CD4-positive, alpha-beta T cell (primary cell): ENCODE results near the gene SLC25A29. TPM values are rescaled to one million over a fixed set of nuclear protein-coding genes. Genes with fewer than 3 reads are reported as not detected.

Source experiments
- ATAC-seq: fragments of 200-7000 bp; cut with Tn5 transposase; one replicate; pipeline ENCODE4 v1.10.0; 2022; ENCODE audit warnings: mild to moderate bottlenecking; ENCODE audit not compliant: poor library complexity
- CTCF ChIA-PET: fragments of 350-600 bp; sonication (Branson Sonifier 250); formaldehyde crosslinking; loops from one replicate; lab custom pipeline; 2021; ENCODE audit warnings: antibody characterized with exemption, inconsistent platforms; lab: Charles Lee
- POLR2A ChIA-PET: fragments of 350-600 bp; sonication (Branson Sonifier 250); formaldehyde crosslinking; loops from one replicate; lab custom pipeline; 2021; ENCODE audit warnings: antibody characterized with exemption, inconsistent platforms; lab: Charles Lee
- DNase-seq, 14 experiments: peaks; one replicate each; pipeline ENCODE4 v3.0.0-alpha.2; 2013 to 2020; ENCODE audit warnings: mixed read lengths in 2 of 14
- H3K27ac ChIP-seq, 2 donors: one replicate each; pipeline versions ENCODE4 v1.5.1 to v1.7.0; 2013; ENCODE audit warnings: low read length in 2 of 2, low read depth in 1 of 2, mild to moderate bottlenecking in 1 of 2
- H3K27me3 ChIP-seq, 2 experiments: 1 replicate in 1 of 2; 2 replicates in 1 of 2; pipeline versions ENCODE4 v1.6.1 to v1.7.0; 2013; ENCODE audit warnings: low read length in 2 of 2, control low read depth in 1 of 2, mild to moderate bottlenecking in 1 of 2, moderate library complexity in 1 of 2; ENCODE audit not compliant: insufficient read depth in 2 of 2, control insufficient read depth in 1 of 2
- H3K36me3 ChIP-seq: one replicate; pipeline ENCODE4 v1.6.1; 2013; ENCODE audit warnings: low read length, control low read depth; ENCODE audit not compliant: insufficient read depth
- H3K4me1 ChIP-seq: one replicate; pipeline ENCODE4 v1.6.1; 2013; ENCODE audit warnings: low read length, control low read depth; ENCODE audit not compliant: insufficient read depth
- H3K4me3 ChIP-seq: one replicate; pipeline ENCODE4 v1.5.1; 2013; ENCODE audit warnings: mild to moderate bottlenecking, low read length, moderate library complexity
- H3K9me3 ChIP-seq, 2 experiments: 1 replicate in 1 of 2; 2 replicates in 1 of 2; pipeline versions ENCODE4 v1.6.1 to v1.7.0; 2013; ENCODE audit warnings: low read length in 2 of 2, mild to moderate bottlenecking in 2 of 2, control low read depth in 1 of 2, moderate library complexity in 1 of 2; ENCODE audit not compliant: control insufficient read depth in 1 of 2, insufficient read depth in 1 of 2
- H3K27ac Mint-ChIP-seq: one replicate; pipeline ENCODE4 v1.8.0; 2020; ENCODE audit warnings: mixed read lengths
- H3K27me3 Mint-ChIP-seq: one replicate; pipeline ENCODE4 v1.8.0; 2021; ENCODE audit warnings: mixed read lengths
- H3K36me3 Mint-ChIP-seq: one replicate; pipeline ENCODE4 v1.8.0; 2021; ENCODE audit warnings: low read depth, mixed read lengths
- H3K4me1 Mint-ChIP-seq: one replicate; pipeline ENCODE4 v1.8.0; 2021; ENCODE audit warnings: low read depth, mixed read lengths
- H3K4me3 Mint-ChIP-seq: one replicate; pipeline ENCODE4 v1.8.0; 2020; ENCODE audit warnings: mild to moderate bottlenecking, mixed read lengths
- H3K9me3 Mint-ChIP-seq: one replicate; pipeline ENCODE4 v1.8.0; 2020; ENCODE audit warnings: mixed read lengths
- CTCF ChIP-seq: fragments of 200-600 bp; IDR thresholded peaks from one replicate; pipeline ENCODE4 v1.8.0; 2022; ENCODE audit warnings: antibody characterized with exemption, mild to moderate bottlenecking
- intact Hi-C, 2 experiments: fragments of 100-400 bp; cut with DNase I in 1 of 2; cut with micrococcal nuclease in 1 of 2; formaldehyde crosslinking; loops; one replicate each; pipeline versions ENCODE4 v1.15.1 to v1.9.0; 2023 to 2025; cut with DNase I, micrococcal nuclease
- total RNA-seq, 174 experiments: library from RNA in 2 of 174; stranded (reverse) in 2 of 174; gene quantifications; one replicate each; pipeline ENCODE4 v1.2.3 and lab custom pipeline; 2021 to 2026

SLC25A29 gene
- total RNA-seq, 2 experiments from 2014 or later, result 2.5 TPM

- POLR2A ChIA-PET, result no interaction called here
- Mint-ChIP-seq H3K4me3 (peak overlapping the region; percentile 79), H3K36me3 (no peaks in the 10 kb centered on the region), H3K9me3 (no peaks in the 10 kb centered on the region), H3K27ac (no peak overlapping the region), H3K27me3 (no peaks in the 10 kb centered on the region), H3K4me1 (peaks cover 4% of the 10 kb centered on the region)
- H3K27me3 ChIP-seq, result no peaks in the 10 kb centered on the region
- H3K9me3 ChIP-seq, result no peaks in the 10 kb centered on the region
- CTCF ChIA-PET, result interaction anchor here (0.7 to 1.3 kb wide), 3 partner anchors 15 to 60 kb away, joined by 3 read pairs; no protein-coding TSS in a partner anchor
- DNase-seq (peak; percentile 49 to 84 (median 66)), ATAC-seq (peak; percentile 98)
- peaks cover 12% of the 10 kb centered on the region for H3K4me1 ChIP-seq
- H3K4me3 ChIP-seq, result peak overlapping the region; percentile 52
- intact Hi-C loops, result no loop called here
- TF ChIP-seq CTCF, result peak; percentile 86
- no peak overlapping the region for H3K27ac ChIP-seq
- H3K36me3 ChIP-seq, result no peaks in the 10 kb centered on the region
Measured at GRCh38 chr14:100317912-100318808, 11.9 kb upstream of the SLC25A29 start.

- ChIA-PET CTCF (interaction anchor here (1.1 kb wide), 1 partner anchor 14 kb away, joined by 3 read pairs; no protein-coding TSS in a partner anchor), POLR2A (no interaction called here)
- intact Hi-C loops, result no loop called here
- Mint-ChIP-seq H3K27me3 (no peaks in the 10 kb centered on the region), H3K36me3 (no peaks in the 10 kb centered on the region), H3K27ac (no peak overlapping the region), H3K4me3 (no peak overlapping the region), H3K4me1 (peaks cover 4% of the 10 kb centered on the region), H3K9me3 (no peaks in the 10 kb centered on the region)
- Histone ChIP-seq H3K4me3 (no peak overlapping the region), H3K4me1 (peaks cover 12% of the 10 kb centered on the region), H3K9me3 (no peaks in the 10 kb centered on the region), H3K36me3 (no peaks in the 10 kb centered on the region), H3K27ac (no peak overlapping the region), H3K27me3 (no peaks in the 10 kb centered on the region)
- DNase-seq (no peak), ATAC-seq (no peak)
- TF ChIP-seq CTCF, result no peak
Measured at GRCh38 chr14:100317389-100317788, 11.1 kb upstream of the SLC25A29 start.

- intact Hi-C loops, result no loop called here
- no peak overlapping the region for H3K27ac ChIP-seq
- no peaks in the 10 kb centered on the region for H3K36me3 Mint-ChIP-seq
- H3K27ac Mint-ChIP-seq, result no peak overlapping the region
- peaks cover 4% of the 10 kb centered on the region for H3K4me1 Mint-ChIP-seq
- ChIA-PET POLR2A (no interaction called here), CTCF (no interaction called here)
- no peaks in the 10 kb centered on the region for H3K27me3 ChIP-seq
- H3K4me1 ChIP-seq, result peaks cover 12% of the 10 kb centered on the region
- TF ChIP-seq CTCF, result no peak
- H3K4me3 Mint-ChIP-seq, result no peak overlapping the region
- no peak overlapping the region for H3K4me3 ChIP-seq
- DNase-seq, result no peak
- no peaks in the 10 kb centered on the region for H3K36me3 ChIP-seq
- no peak for ATAC-seq
- no peaks in the 10 kb centered on the region for H3K9me3 Mint-ChIP-seq
- H3K9me3 ChIP-seq, result no peaks in the 10 kb centered on the region
- no peaks in the 10 kb centered on the region for H3K27me3 Mint-ChIP-seq
Measured at GRCh38 chr14:100314724-100315123, 8.5 kb upstream of the SLC25A29 start.
